HEK293T (cell line): ENCODE data around the gene CCDC92.

Experiments used
- ARNT ChIP-seq: fragments of 450-650 bp; IDR thresholded peaks from 2 replicates; pipeline ENCODE4 v1.6.1; 2017; ENCODE audit warnings: mild to moderate bottlenecking
- BHLHE40 ChIP-seq: fragments of 450-650 bp; IDR thresholded peaks from 2 replicates; pipeline ENCODE4 v1.6.1; 2016; ENCODE audit warnings: mild to moderate bottlenecking, moderate library complexity, borderline replicate concordance
- CTBP1 ChIP-seq: fragments of 450-650 bp; IDR thresholded peaks from 2 replicates; pipeline ENCODE4 v1.6.1; 2016; ENCODE audit warnings: borderline replicate concordance
- FOXA1 ChIP-seq: fragments of 450-650 bp; IDR thresholded peaks from 2 replicates; pipeline ENCODE4 v1.6.1; 2016; ENCODE audit warnings: mild to moderate bottlenecking
- FOXK2 ChIP-seq: fragments of 450-650 bp; IDR thresholded peaks from 2 replicates; pipeline ENCODE4 v1.6.1; 2016; ENCODE audit warnings: mild to moderate bottlenecking
- FOXM1 ChIP-seq: fragments of 450-650 bp; IDR thresholded peaks from 2 replicates; pipeline ENCODE4 v1.6.1; 2017; ENCODE audit warnings: mild to moderate bottlenecking, borderline replicate concordance
- HDGF ChIP-seq: fragments of 450-650 bp; IDR thresholded peaks from 2 replicates; pipeline ENCODE4 v1.6.1; 2017; ENCODE audit warnings: antibody characterized with exemption, borderline replicate concordance
- L3MBTL2 ChIP-seq: fragments of 450-650 bp; conservative IDR thresholded peaks from 2 replicates; pipeline ENCODE4 v1.6.1; 2016; ENCODE audit warnings: mild to moderate bottlenecking
- NFRKB ChIP-seq: fragments of 450-650 bp; IDR thresholded peaks from 2 replicates; pipeline ENCODE4 v1.6.1; 2016; ENCODE audit warnings: mild to moderate bottlenecking, moderate library complexity
- SUZ12 ChIP-seq: fragments of 450-650 bp; IDR thresholded peaks from 2 replicates; pipeline ENCODE4 v1.6.1; 2016; ENCODE audit warnings: mild to moderate bottlenecking
- TARDBP ChIP-seq: fragments of 450-650 bp; IDR thresholded peaks from 2 replicates; pipeline ENCODE4 v1.6.1; 2016
- TF ChIP-seq, protein P1 (sequence below): fragments of 450-650 bp; IDR thresholded peaks from 2 replicates; pipeline ENCODE4 v1.6.1; 2016

DNA sequence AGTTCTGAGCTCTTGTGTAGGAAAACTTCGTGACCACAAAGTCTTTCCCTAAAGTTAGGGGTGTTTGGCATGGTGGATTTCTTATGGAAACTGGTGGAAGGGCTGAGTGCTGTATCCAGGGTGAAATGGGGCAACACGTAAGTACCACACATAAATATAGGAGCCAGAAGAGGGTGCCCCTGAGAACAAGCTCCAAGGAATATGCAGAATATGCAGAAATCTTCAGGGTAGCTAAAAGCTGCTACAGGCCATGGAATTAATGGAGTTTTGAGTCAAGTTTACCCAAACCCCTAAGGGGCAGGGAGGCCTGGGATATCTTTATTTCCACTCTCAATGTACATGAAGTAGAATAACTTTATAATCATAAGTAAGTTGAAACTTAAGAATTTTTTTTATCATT is 44.4 kb upstream of the CCDC92 start:
- TF ChIP-seq, protein P1, sequence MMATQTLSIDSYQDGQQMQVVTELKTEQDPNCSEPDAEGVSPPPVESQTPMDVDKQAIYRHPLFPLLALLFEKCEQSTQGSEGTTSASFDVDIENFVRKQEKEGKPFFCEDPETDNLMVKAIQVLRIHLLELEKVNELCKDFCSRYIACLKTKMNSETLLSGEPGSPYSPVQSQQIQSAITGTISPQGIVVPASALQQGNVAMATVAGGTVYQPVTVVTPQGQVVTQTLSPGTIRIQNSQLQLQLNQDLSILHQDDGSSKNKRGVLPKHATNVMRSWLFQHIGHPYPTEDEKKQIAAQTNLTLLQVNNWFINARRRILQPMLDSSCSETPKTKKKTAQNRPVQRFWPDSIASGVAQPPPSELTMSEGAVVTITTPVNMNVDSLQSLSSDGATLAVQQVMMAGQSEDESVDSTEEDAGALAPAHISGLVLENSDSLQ: no peak
- TF ChIP-seq HDGF (no peak), BHLHE40 (no peak), SUZ12 (no peak), ARNT (no peak), FOXM1 (no peak), FOXK2 (no peak), FOXA1 (no peak), TARDBP (no peak), L3MBTL2 (no peak), NFRKB (no peak), CTBP1 (no peak)
